NB4 (cell line): ENCODE measurements around the gene DLG2.

Experiments
- DNase-seq: peaks from one replicate; pipeline ENCODE4 v3.0.0; 2010; ENCODE audit warnings: low read depth
- H3K4me3 ChIP-seq: one replicate; pipeline ENCODE4 v1.5.1; 2011; ENCODE audit warnings: mild to moderate bottlenecking, low read depth, low read length, moderate library complexity
- MYC ChIP-seq: IDR thresholded peaks from 2 replicates; pipeline ENCODE4 v1.6.1; 2011; ENCODE audit warnings: low read depth, low read length
- POLR2A ChIP-seq: IDR thresholded peaks from 2 replicates; pipeline ENCODE4 v1.6.1; 2011; ENCODE audit warnings: mild to moderate bottlenecking; ENCODE audit not compliant: insufficient read length; ENCODE audit errors: extremely low read depth
- TF ChIP-seq, protein P1 (sequence below): IDR thresholded peaks from 2 replicates; pipeline ENCODE4 v1.6.1; 2011; ENCODE audit warnings: low read depth, low read length
- TF ChIP-seq, protein P2 (sequence below): IDR thresholded peaks from one replicate; pipeline ENCODE4 v1.5.1; 2012; ENCODE audit warnings: low read depth, low read length

DLG2 gene

GRCh38 chr11:84687433-84687832, 939.7 kb downstream of the DLG2 start:
- no peak for DNase-seq
- TF ChIP-seq, protein P1, sequence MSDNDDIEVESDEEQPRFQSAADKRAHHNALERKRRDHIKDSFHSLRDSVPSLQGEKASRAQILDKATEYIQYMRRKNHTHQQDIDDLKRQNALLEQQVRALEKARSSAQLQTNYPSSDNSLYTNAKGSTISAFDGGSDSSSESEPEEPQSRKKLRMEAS = no peak
- TF ChIP-seq, protein P2, sequence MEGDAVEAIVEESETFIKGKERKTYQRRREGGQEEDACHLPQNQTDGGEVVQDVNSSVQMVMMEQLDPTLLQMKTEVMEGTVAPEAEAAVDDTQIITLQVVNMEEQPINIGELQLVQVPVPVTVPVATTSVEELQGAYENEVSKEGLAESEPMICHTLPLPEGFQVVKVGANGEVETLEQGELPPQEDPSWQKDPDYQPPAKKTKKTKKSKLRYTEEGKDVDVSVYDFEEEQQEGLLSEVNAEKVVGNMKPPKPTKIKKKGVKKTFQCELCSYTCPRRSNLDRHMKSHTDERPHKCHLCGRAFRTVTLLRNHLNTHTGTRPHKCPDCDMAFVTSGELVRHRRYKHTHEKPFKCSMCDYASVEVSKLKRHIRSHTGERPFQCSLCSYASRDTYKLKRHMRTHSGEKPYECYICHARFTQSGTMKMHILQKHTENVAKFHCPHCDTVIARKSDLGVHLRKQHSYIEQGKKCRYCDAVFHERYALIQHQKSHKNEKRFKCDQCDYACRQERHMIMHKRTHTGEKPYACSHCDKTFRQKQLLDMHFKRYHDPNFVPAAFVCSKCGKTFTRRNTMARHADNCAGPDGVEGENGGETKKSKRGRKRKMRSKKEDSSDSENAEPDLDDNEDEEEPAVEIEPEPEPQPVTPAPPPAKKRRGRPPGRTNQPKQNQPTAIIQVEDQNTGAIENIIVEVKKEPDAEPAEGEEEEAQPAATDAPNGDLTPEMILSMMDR = no peak
- TF ChIP-seq MYC (no peak), POLR2A (no peak)
- no peak overlapping the region for H3K4me3 ChIP-seq

DNA sequence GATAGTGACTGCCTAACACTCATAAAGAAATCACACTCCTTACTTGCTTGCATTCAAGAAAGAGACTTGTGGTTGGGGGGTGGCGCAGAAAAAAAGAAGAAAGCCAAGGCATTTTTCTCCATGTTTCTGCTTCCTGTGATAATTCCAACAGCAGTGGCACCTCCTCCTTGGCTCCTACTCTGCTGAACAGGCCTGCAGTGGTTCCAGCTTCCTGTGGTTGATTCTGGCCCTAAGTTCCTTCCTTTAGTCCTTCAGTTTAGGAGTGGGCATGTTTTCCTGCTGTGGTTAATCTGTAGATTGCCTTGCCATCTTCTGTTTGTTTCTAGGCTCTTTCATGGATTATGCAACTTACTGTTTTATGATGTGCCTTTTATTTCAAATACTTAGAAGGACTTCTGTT, 940.4 kb downstream of the DLG2 start:
- peak; percentile 19 for DNase-seq
- no peak overlapping the region for H3K4me3 ChIP-seq

DNA sequence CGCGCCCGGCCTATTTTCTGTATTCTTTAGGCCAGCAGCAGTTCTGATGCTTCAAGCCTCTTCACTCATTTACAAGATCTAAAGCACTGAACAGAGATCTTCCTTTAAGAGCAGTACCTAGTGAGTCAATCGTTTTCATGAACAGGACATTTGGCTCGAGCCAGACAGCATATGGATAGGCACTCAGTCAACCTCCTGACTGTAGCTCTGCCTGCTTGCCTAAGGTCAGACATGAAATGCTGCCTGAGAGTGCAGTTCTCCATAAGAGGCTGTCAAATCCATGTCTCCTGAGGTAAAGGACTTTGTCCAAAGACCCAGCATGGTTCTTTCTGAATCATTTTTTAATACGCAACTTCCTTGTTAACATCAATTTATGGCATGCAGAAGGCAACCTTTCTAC, 941.2 kb downstream of the DLG2 start:
- H3K4me3 ChIP-seq = no peak overlapping the region
- DNase-seq = no peak
- TF ChIP-seq, protein P1 = no peak
- TF ChIP-seq MYC = no peak
- TF ChIP-seq, protein P2 = no peak
- no peak for TF ChIP-seq POLR2A

More for the DNA sequence above, 940.4 kb downstream of the DLG2 start:
- TF ChIP-seq, protein P2 = no peak
- TF ChIP-seq, protein P1 = no peak
- TF ChIP-seq POLR2A (no peak), MYC (no peak)

GRCh38 chr11:84685149-84685548, 942.0 kb downstream of the DLG2 start:
- TF ChIP-seq, protein P1 = no peak
- no peak for TF ChIP-seq MYC
- TF ChIP-seq POLR2A = no peak
- TF ChIP-seq, protein P2 = no peak
- no peak for DNase-seq
- no peak overlapping the region for H3K4me3 ChIP-seq

DNA sequence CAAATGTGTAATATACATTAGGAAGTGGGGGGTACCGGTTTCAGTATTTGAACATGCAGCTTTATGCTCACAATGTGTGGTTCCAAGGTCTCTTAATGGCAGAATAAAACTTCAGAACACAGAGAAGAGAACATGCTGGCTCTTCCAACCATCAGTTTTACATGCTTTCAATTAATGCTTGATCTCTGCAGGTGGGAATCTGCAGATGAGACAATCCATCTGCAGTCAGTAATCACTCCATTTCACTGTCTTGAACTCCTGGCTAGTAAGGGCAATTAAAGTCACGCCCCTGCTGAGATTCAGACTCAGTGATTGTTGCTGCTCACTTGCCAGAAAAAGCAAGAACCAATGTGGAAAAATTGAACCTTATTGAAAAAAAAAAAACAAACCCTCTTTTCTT, 945.7 kb downstream of the DLG2 start:
- no peak overlapping the region for H3K4me3 ChIP-seq
- TF ChIP-seq, protein P2 = no peak
- TF ChIP-seq POLR2A (no peak), MYC (no peak)
- TF ChIP-seq, protein P1 = no peak
- no peak for DNase-seq
